Activated naive CD4-positive, alpha-beta T cell (primary cell): ENCODE measurements around the gene LRRC3.
A peak's percentile ranks its signal among the peaks of the same experiment; 100 is the strongest.
"Not testable (repeated sequence)": the region's sequence is repeated elsewhere in the genome, so short reads cannot be mapped to it uniquely, and the experiment has no call there.

Experiments
- DNase-seq, 4 experiments: peaks; one replicate each; lab custom pipeline; 2025; lab: John Stamatoyannopoulos, UW

Gene LRRC3

GRCh38 chr21:44454747-44455523 lies at the start of gene LRRC3:
Gene LRRC3 (plus strand): TSS chr21:44455510. CDS start chr21:44456645, 1,135 bp downstream.
- peak; percentile 50 to 83 (median 64) for DNase-seq

DNA sequence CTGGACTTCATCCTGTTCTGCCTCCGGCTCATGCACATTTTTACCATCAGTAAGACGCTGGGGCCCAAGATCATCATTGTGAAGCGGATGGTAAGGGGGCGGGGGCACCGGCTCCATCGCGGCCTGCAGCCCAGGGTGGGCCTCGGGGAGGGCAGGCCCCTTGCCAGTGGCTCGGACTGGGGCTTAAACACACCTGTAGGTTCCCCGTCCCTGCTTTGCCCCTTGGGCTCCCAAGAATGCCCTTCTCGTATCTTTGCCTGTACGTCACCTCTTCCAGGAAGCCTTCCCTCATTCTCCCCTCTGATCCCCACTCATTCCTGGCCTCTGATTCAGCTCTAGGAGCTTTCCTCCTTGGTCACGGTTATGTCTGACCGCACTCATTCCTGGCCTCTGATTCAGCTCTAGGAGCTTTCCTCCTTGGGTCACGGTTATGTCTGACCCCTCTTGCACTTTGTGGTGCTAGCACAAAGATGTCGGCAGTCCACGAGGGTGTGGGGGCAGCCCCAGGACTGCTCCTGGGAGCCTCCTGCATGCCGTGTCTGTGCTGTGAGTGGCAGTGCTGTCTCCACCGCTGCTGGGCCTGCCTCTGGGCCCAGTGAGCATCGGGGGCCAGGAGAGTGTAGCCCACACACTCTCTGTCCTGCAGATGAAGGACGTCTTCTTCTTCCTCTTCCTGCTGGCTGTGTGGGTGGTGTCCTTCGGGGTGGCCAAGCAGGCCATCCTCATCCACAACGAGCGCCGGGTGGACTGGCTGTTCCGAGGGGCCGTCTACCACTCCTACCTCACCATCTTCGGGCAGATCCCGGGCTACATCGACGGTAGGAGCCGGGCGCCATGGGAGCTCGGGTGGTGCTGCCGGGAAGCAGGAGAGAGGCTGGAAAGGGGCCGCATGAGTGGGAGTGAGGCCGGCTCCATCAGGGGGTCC lies 49.1 kb upstream of the LRRC3 start:
- no peak for DNase-seq

GRCh38 chr21:44406953-44407352 lies 48.4 kb upstream of the LRRC3 start:
- DNase-seq: no peak

DNA sequence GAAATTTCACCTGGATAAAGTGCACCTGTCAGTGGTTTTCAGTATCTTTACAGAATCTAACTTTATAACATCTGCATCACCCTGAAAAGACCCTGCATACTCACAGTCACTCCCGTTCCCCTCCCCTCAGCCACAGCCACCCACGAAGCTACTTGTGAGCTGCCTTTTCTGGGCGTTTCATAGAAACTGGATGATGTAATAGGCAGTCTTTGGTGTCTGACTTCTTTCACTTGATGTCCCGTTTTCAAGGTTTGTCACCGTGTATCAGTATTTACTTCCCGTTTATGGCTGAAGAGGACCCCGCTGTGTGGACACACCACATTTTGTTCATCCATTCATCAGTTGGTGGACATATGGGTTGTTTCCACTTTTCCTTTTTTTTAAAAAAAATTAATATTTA lies 47.8 kb upstream of the LRRC3 start:
- no peak for DNase-seq

GRCh38 chr21:44408226-44408625 lies 47.1 kb upstream of the LRRC3 start:
- DNase-seq: no peak

DNA sequence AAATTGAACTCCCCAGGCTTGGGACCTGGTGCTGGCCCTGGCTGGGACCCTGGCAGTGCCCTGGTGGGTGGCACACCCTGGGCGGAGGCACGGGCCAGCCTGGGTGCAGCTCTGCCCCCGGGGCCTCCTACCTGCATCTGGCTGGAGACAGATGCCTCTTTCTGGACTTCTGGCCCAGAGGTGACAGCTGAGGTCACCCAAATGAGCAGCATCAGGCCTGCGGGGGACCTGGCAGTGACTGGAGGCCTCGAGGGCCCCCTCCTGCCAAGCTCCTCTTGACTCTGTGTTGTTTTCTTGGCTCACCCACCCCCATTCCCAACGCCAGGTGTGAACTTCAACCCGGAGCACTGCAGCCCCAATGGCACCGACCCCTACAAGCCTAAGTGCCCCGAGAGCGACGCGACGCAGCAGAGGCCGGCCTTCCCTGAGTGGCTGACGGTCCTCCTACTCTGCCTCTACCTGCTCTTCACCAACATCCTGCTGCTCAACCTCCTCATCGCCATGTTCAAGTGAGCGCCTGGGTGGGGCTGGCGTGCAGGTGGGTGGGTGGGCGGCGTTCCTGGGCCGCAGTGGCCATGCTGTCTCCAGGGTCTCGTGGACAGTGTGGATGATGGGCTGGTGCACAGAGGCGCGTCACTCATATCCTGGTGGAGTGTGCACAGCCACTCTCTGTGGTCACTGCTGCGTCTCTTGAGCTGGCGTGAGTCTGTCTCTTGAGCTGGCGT lies 41.6 kb upstream of the LRRC3 start:
- no peak for DNase-seq

GRCh38 chr21:44414291-44415072 lies 40.8 kb upstream of the LRRC3 start:
- DNase-seq: no peak

GRCh38 chr21:44415073-44416025 lies 40.0 kb upstream of the LRRC3 start:
- no peak for DNase-seq

GRCh38 chr21:44416193-44416592 lies 39.1 kb upstream of the LRRC3 start:
- no peak for DNase-seq

DNA sequence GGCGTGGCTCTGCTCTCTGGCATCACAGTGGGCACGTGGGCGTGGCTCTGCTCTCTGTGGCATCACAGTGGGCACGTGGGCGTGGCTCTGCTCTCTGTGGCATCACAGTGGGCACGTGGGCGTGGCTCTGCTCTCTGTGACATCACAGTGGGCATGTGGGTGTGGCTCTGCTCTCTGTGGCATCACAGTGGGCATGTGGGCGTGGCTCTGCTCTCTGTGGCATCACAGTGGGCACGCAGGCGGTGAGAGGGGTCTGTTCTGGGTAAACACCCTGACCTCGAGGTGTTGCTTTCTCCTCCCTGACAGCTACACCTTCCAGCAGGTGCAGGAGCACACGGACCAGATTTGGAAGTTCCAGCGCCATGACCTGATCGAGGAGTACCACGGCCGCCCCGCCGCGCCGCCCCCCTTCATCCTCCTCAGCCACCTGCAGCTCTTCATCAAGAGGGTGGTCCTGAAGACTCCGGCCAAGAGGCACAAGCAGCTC lies 37.6 kb upstream of the LRRC3 start:
- DNase-seq: not testable (repeated sequence)

GRCh38 chr21:44418108-44418875 lies 37.0 kb upstream of the LRRC3 start:
- DNase-seq: no peak

DNA sequence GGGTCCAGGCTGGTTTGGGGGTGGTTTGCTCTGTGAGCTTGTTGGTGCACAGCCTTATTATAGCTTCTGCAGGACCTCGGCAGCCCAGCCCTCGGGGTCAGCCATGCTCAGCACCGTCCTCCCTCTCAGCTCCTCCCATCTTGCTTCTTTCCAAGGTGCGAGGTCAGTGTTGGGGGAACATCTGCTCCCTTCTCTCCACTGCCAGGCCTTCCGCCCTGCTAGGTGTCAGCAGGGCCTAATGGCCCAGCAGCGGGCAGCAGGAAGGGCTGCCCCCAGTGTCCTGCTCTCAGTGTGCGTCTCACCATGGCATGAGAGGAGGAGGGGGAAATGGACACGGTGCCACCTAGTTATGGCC lies 36.5 kb upstream of the LRRC3 start:
- no peak for DNase-seq

GRCh38 chr21:44419679-44420078 lies 35.6 kb upstream of the LRRC3 start:
- no peak for DNase-seq

GRCh38 chr21:44420416-44421205 lies 34.7 kb upstream of the LRRC3 start:
- DNase-seq: no peak

DNA sequence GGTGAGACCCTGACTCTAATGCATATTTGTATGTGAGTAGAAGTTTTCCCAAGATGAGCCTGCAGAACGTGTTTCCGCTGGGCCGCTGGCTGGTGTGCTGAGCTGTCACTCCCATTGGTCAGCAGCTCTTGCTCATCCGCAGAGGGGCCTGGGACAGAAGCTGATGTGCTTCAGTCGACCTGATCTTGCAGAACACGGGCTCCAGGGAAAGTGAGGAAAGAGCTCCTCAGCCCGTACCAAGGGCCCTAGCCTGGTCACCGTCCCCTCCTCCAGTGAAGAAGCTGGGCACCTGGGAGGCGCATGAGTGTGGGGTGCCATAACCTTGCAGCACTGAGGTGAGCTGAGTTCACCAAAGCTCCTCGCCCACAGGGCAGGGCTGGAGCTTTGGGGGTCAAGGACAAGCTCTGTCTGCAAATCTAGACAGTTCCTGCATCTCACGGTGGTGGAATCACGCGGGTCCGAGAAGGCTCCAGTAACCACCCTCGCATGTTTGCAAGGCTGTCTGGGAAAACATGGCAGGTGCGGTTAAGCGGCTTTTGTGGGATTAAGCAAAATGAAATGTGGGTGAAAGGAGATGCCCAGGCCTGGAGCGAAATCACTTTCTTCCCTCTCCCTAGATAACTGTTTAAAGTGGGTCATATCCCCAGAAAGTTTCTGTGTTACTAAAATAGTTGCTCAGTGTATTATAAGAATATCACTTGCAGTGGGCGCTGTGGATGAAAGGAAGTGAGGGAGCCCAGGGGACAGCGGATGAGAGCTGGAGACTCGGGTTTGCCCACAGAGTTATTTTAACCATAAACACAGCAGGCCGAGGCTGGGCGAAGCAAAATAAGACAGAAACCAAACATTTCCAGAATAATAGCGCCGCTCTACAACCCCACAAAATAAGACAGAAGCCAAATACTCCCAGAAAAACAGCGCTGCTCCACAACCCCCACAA lies 33.1 kb upstream of the LRRC3 start:
- no peak for DNase-seq

- no peak for DNase-seq
Observed at GRCh38 chr21:44423312-44423821, 31.9 kb upstream of the LRRC3 start.

- DNase-seq: no peak
Observed at GRCh38 chr21:44423941-44424607, 31.2 kb upstream of the LRRC3 start.
